Omental fat pad (tissue), 4 donors: ENCODE data around the gene PAIP1. TPM values are rescaled to one million over a fixed set of nuclear protein-coding genes. Genes with fewer than 3 reads are reported as not detected.
"Not testable (repeated sequence)": the region's sequence is repeated elsewhere in the genome, so short reads cannot be mapped to it uniquely, and the experiment has no call there.

Experiments used
- ATAC-seq: fragments of 150-250 bp; one replicate; pipeline ENCODE4 v1.9.1; 2016; ENCODE audit warnings: mild to moderate bottlenecking, moderate library complexity; ENCODE audit not compliant: low FRiP score
- DNase-seq: peaks from one replicate; pipeline ENCODE4 v3.0.0-alpha.2; 2019; ENCODE audit warnings: low spot score
- total RNA-seq, 4 donors: library from RNA; depleted of rRNA; stranded (reverse); fragments of >200 nt; gene quantifications; one replicate each; pipeline ENCODE4 v1.1.0, GENCODE V29; 2016
- TF ChIP-seq, protein P1 (sequence below), 3 donors: fragments of 450-650 bp; IDR thresholded peaks; one replicate each; pipeline ENCODE4 v1.5.1; 2016 to 2017; ENCODE audit warnings: antibody characterized with exemption in 3 of 3, mild to moderate bottlenecking in 3 of 3, moderate library complexity in 2 of 3

Gene PAIP1
- total RNA-seq, 4 donors from 2014 or later = 75.2 to 99.5 (median 79.3) TPM

DNA sequence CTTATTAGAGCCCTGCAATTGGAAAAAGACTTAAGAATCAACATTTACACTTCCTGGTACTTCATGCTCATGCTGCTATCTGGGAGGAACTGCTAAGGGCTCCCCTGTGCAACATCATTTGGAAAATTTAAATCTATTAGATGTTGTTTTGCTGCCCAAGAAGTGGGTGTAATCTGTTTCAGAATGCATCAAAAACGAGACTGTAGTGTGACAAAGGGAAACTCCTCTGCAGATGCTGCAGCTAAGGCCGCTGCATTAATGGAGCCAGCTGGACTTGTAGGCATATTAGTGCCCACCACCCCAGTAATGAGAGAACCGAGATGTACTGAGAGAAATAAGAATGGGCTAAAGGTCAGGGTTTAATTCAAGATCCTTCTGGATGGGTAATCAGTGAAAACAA lies 11.1 kb upstream of the PAIP1 start:
- DNase-seq (no peak), ATAC-seq (no peak)
- TF ChIP-seq, protein P1, sequence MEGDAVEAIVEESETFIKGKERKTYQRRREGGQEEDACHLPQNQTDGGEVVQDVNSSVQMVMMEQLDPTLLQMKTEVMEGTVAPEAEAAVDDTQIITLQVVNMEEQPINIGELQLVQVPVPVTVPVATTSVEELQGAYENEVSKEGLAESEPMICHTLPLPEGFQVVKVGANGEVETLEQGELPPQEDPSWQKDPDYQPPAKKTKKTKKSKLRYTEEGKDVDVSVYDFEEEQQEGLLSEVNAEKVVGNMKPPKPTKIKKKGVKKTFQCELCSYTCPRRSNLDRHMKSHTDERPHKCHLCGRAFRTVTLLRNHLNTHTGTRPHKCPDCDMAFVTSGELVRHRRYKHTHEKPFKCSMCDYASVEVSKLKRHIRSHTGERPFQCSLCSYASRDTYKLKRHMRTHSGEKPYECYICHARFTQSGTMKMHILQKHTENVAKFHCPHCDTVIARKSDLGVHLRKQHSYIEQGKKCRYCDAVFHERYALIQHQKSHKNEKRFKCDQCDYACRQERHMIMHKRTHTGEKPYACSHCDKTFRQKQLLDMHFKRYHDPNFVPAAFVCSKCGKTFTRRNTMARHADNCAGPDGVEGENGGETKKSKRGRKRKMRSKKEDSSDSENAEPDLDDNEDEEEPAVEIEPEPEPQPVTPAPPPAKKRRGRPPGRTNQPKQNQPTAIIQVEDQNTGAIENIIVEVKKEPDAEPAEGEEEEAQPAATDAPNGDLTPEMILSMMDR (IDR thresholded peaks at IDR 0.05) = no peak

DNA sequence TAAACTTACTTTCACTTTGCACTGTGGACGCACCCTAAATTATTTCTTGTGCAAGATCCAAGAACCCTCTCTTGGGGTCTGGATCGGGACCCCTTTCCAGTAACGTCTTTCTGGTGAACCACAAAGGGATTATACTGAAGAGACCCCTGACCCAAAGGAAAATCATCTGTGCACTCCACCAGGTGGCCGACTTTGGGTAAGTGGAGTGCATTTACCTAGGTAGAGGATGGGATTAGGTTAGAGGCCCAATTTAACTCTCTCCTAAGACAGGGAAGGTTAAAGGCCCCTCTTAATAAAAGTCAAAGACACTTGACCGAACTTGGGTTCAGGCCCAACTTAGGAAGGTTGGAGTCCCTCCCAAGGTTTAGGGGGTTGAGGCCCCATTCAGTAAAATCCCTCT lies 8.2 kb upstream of the PAIP1 start:
- DNase-seq (no peak), ATAC-seq (no peak)
- TF ChIP-seq, protein P1 (IDR thresholded peaks at IDR 0.05) = no peak

DNA sequence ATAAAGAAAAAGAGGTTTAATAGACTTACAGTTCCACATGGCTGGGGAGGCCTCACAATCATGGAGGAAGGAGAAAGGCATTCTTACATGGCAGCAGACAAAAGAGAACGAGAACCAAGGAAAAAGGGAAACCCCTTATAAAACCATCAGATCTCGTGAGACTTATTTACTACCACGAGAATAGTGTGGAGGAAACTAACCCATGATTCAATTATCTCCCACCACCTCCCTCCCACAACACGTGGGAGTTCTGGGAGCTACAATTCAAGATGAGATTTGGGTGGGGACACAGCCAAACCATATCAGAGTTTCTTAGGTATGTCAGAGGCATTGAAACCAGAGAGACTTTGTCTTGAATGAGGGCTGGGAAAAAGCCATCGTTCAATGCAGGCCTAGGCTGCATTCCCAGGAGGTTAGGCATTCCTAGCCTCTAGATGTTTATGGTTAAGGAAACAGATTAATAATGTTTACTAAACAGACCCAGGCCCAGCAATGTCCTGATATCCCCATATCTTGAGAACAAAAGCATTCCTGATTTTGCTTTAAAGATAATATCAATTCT lies 7.5 kb upstream of the PAIP1 start:
- DNase-seq = no peak
- TF ChIP-seq, protein P1 (IDR thresholded peaks at IDR 0.05) = no peak
- ATAC-seq = no peak

DNA sequence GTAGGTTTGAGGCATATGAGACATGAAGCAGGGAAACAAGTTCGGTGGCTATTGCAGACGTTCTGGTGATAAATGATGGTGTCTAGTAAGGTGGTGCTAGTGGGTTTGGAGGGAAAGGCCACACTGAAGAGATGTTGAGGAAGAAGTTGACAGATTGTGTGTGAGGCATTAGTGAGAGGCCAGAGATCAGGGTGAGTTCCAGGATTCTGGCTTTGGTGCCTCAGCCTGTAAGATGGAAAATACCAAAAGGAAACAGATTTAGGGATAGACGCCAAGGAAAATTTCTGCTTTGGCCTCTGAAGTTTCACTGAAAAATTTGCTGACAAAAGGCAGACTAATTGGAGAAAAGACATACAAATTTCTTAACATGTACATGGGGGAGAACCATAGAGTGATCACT lies 6.4 kb upstream of the PAIP1 start:
- ATAC-seq = peak; percentile 45
- TF ChIP-seq, protein P1 (IDR thresholded peaks at IDR 0.05) = no peak
- DNase-seq = no peak

DNA sequence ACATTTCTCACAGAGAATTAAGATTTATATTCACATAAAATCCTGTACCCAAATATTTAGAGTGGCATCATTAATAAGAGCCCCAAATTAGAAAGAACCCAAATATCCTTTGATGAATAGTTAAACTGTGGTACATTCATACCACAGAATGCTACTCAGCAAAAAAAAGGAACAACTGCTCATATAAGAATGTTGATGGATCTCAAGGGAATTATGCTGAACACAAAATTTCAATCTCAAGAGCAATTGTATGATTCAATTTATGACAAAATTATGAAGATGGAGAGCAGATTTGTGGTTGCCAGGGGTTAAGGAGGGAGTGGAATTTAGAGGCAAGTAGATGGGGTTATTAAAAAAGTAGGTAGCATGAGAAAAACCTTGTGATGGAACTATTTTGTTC lies 4.5 kb upstream of the PAIP1 start:
- TF ChIP-seq, protein P1 (IDR thresholded peaks at IDR 0.05) = no peak

DNA sequence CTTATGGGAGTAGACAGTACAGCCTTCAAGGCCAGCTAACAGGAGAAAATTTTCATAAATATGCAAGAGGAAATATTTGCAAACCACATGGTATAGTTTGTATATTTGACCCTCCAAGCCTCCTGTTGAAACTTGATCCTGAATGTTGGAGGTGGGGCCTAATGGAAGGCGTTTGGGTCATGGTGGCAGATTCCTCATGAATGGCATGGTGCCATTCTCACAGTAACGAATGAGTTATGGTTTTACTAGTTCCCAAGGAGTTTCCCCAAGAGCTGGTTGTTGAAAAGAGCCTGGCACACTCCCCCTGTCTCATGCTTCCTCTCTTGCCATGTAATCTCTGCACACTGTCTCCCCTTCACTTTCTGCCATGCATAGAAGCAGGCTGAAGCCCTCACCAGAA lies 3.3 kb upstream of the PAIP1 start:
- DNase-seq = no peak
- TF ChIP-seq, protein P1 (IDR thresholded peaks at IDR 0.05) = no peak
- no peak for ATAC-seq

More for the DNA sequence above, 4.5 kb upstream of the PAIP1 start:
- DNase-seq (no peak), ATAC-seq (no peak)

DNA sequence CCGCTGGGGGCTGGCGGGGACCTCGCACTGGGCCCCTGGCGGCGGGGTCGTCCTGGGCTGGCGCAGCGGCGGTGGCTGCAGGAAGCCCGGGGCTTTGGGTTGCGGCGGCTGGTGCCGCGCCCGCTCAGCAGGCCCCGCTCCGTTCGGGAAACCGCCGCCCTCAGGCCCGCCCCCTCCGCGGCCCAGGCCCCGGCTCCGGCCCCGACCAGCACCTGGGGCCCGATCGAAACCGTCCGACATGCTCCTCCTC lies 345 bp downstream of the PAIP1 start:
- peak; percentile 93 for ATAC-seq
- DNase-seq = not testable (repeated sequence)
